Ovary (tissue), 9 donors: ENCODE data around the gene ITPKA. TPM values are rescaled to one million over a fixed set of nuclear protein-coding genes. Genes with fewer than 3 reads are reported as not detected.

Source experiments
- DNase-seq, 5 donors: peaks; one replicate each; pipeline ENCODE4 v3.0.0-alpha.2; 2019 to 2020
- H3K27ac ChIP-seq, 2 donors: fragments of 200-600 bp; one replicate each; pipeline versions ENCODE4 v1.5.1 to v1.8.0; 2019 to 2022
- H3K27me3 ChIP-seq: fragments of 200-600 bp; one replicate; pipeline ENCODE4 v1.8.0; 2022
- H3K36me3 ChIP-seq: fragments of 200-600 bp; sonication (generic); one replicate; pipeline ENCODE4 v1.5.1; 2019
- H3K4me1 ChIP-seq: one replicate; pipeline ENCODE4 v1.8.1; 2013; ENCODE audit warnings: mild to moderate bottlenecking, moderate library complexity; ENCODE audit not compliant: insufficient read depth
- H3K4me3 ChIP-seq: fragments of 200-600 bp; sonication (generic); one replicate; pipeline ENCODE4 v1.5.1; 2017
- H3K9me3 ChIP-seq, 2 donors: fragments of 200-600 bp in 1 of 2; sonication (generic) in 1 of 2; one replicate each; pipeline versions ENCODE4 v1.5.1 to v1.8.1; 2013 to 2019; ENCODE audit warnings: mild to moderate bottlenecking in 1 of 2, moderate library complexity in 1 of 2
- EP300 ChIP-seq: sonication (generic); formaldehyde crosslinking; IDR thresholded peaks from one replicate; pipeline ENCODE4 v1.6.1; 2017; ENCODE audit warnings: antibody characterized with exemption
- POLR2A ChIP-seq: fragments of 450-650 bp; IDR thresholded peaks from one replicate; pipeline ENCODE4 v1.6.1; 2017; ENCODE audit warnings: antibody characterized with exemption, mild to moderate bottlenecking, moderate library complexity
- WGBS, 3 donors: extraction: QIAGEN DNeasy Blood & Tissue Kit in 1 of 3; methylation state at CpG; one replicate each; pipeline versions ENCODE4 v1.1.5 to v1.1.7; 2013 to 2017; 5-methylcytosine and 5-hydroxymethylcytosine counted together
- intact Hi-C, 4 donors: fragments of 100-400 bp; cut with DNase I; formaldehyde crosslinking; loops; one replicate each; pipeline versions ENCODE4 v1.11.0 to v1.15.1; 2022 to 2023
- polyA plus RNA-seq, 2 donors: library from polyadenylated mRNA; stranded (reverse); fragments of 200-250 nt in 1 of 2; fragments of 350-450 nt in 1 of 2; fragmentation: Illumina TruSeq in 1 of 2; extraction: RNeasy Lipid Tissue Mini Kit (QIAGEN cat#74804) in 1 of 2; gene quantifications; one replicate each; pipeline ENCODE4 v1.2.3, GENCODE V29; 2013 to 2014
- total RNA-seq, 7 donors: library from RNA; depleted of rRNA in 2 of 7; stranded (reverse); fragments of >200 nt in 2 of 7; fragmentation: NEBNext Ultra II Directional in 3 of 7; extraction: Animal tissue kit (Norgen Biotek cat#: 25700) in 3 of 7; gene quantifications; one replicate each; pipeline versions ENCODE4 v1.1.0 to v1.2.4, GENCODE V29; 2016 to 2023
- TF ChIP-seq, protein P1 (sequence below), 3 donors: fragments of 450-650 bp in 2 of 3; fragments of 200-600 bp in 1 of 3; IDR thresholded peaks; one replicate each; pipeline versions ENCODE4 v1.5.1 to v1.8.0; 2016 to 2022; ENCODE audit warnings: antibody characterized with exemption in 3 of 3, mild to moderate bottlenecking in 1 of 3
- donor health status: DM: no; HTN: no; CAD: no; lungs with moderate emphysema.
- donor health status: DM: no; HTN: no; CAD: no.
- donor health status: Bipolar disorder and iron deficiency.
- donor health status: DM: yes; HTN: yes; CAD: no.
- donor health status: DM: no; HTN: no; CAD: no.
- donor health status: DM: yes; HTN: yes; CAD: no.

ITPKA gene
- total and polyA plus RNA-seq, 9 donors, result 0.11 to 0.82 (median 0.48) TPM

DNA sequence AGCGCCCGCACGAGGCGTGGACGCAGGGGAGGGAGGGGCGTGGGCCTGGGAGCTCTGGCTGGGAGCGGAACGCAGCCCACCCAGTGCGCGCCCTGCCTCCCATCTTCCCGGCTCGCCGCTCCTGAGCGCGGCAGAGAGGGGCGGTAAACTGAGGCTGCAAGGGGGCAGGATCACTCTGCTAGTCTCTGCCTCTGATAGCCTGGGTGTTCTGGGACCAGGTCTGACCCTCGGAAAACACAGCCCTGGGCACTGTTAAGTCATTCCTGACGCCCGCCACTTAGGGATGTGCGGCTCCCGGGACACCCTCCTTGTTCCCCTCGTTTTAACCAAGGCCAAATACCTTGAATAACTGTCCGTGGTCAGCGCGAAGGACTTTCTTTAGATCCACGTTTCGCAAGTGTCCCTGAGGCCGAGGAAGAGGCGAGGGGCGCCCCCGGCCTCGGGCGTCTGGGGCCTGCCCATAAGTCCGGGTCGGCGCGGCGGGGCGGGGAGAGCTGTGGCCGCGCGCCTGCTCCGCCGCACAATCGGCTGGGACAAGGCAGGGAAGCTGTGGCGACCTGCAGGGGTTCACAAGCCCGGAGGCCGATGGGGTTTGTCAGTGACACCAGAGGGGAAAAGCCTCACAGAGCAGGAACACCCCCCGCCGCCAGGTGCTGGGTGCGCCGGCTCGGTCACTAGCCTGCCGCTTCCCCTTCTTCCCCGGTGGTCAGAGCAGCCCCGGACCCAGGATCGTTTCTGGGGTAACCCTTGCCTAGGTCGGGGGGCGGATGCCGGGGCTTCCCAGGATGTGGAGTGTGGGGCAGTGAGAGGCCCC lies 1.5 kb downstream of the ITPKA start:
- H3K4me3 ChIP-seq, result peak overlapping the region; percentile 51
- 3 to 6% (median 3%) methylated on average over 44 to 60 of the region's 60 CpGs for WGBS, 3 donors
- no peak for DNase-seq
- H3K27ac ChIP-seq, result no peak overlapping the region
- TF ChIP-seq EP300 (no peak), POLR2A (no peak)
- TF ChIP-seq, protein P1, sequence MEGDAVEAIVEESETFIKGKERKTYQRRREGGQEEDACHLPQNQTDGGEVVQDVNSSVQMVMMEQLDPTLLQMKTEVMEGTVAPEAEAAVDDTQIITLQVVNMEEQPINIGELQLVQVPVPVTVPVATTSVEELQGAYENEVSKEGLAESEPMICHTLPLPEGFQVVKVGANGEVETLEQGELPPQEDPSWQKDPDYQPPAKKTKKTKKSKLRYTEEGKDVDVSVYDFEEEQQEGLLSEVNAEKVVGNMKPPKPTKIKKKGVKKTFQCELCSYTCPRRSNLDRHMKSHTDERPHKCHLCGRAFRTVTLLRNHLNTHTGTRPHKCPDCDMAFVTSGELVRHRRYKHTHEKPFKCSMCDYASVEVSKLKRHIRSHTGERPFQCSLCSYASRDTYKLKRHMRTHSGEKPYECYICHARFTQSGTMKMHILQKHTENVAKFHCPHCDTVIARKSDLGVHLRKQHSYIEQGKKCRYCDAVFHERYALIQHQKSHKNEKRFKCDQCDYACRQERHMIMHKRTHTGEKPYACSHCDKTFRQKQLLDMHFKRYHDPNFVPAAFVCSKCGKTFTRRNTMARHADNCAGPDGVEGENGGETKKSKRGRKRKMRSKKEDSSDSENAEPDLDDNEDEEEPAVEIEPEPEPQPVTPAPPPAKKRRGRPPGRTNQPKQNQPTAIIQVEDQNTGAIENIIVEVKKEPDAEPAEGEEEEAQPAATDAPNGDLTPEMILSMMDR (IDR thresholded peaks at IDR 0.05), result no peak
- no peaks in the 10 kb centered on the region for H3K36me3 ChIP-seq
- H3K9me3 ChIP-seq, result no peaks in the 10 kb centered on the region
- intact Hi-C loops, result no loop called here
- H3K4me1 ChIP-seq, result peaks cover 11% of the 10 kb centered on the region
- no peaks in the 10 kb centered on the region for H3K27me3 ChIP-seq

DNA sequence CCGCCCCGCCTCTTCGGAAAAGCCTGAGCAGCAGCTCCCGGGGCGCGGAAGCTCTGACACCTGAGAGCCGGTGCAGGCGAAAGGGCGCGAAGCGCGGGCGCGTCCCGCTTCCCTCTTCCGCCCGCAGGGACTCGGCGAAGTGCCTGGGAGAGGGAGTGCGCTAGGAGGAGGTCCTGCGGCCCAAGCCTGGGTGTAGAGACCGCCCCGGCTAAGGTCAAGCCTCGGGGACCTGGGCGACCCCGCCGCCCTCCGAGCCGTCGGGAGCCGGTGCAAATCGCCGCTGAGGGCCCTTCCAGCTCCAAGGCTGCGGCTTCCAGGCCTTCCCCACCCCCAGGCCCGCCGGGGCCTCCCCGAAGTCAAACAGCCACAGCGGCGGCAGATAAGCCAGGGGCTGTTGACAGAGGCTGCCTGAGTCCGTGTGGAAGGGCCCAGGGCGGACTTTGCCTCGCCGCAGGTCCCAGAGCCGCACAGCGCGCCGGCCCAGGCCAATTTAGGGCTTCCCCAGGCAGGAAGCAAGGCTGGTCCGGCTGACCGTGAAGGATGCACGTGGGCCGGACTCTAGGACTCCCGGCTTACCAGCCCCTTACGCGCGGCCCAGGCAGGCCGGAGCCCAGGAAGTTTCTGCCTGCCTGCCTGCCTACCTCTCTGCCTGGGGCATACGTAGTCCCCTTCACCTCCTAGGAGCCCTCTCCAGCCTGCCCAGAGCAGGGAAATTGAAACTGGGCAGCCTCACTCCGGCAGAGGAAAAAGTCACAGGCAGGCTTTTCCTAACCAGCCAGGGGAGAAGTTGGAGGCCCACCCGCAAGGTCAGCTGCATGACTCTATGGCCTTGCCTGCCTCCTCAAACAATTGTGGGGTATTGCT lies 2.3 kb downstream of the ITPKA start:
- no peaks in the 10 kb centered on the region for H3K27me3 ChIP-seq
- intact Hi-C loops, result no loop called here
- TF ChIP-seq POLR2A, result no peak
- TF ChIP-seq, protein P1 (IDR thresholded peaks at IDR 0.05), result no peak
- TF ChIP-seq EP300, result no peak

DNA sequence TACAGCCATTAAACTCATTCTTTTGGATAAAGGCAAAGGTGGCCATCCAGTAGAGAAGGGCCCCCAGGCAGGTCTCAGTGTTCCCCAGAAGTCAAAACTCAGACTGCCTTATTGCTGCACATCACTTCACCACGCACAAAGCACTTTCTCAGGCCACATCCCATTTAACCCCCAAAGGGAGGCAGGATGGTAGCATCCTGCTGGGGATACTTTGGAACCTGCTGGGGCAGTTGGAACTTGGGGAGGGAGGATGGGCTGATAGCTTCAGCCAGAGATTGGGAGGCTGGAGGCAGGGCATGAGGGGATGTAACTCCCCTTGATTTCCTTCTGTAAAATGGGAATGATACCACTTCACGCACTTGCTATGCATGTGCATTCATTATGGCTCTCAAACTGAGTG lies 5.0 kb downstream of the ITPKA start:
- H3K27me3 ChIP-seq, result peaks cover 4% of the 10 kb centered on the region

More for the DNA sequence above, 2.3 kb downstream of the ITPKA start:
- Histone ChIP-seq H3K4me3 (peak overlapping the region; percentile 7), H3K36me3 (no peaks in the 10 kb centered on the region), H3K27ac (no peak overlapping the region), H3K9me3 (no peaks in the 10 kb centered on the region), H3K4me1 (peaks cover 11% of the 10 kb centered on the region)
- WGBS, 3 donors, result 38 to 47% (median 46%) methylated on average over 44 to 59 of the region's 59 CpGs
- DNase-seq, result no peak

More for the DNA sequence above, 5.0 kb downstream of the ITPKA start:
- Histone ChIP-seq H3K9me3 (no peaks in the 10 kb centered on the region), H3K27ac (no peak overlapping the region), H3K36me3 (no peaks in the 10 kb centered on the region), H3K4me3 (no peak overlapping the region), H3K4me1 (peaks cover 14% of the 10 kb centered on the region)
- no peak for DNase-seq
- intact Hi-C loops, result no loop called here
- 86 to 88% (median 87%) methylated on average over 2 of the region's 2 CpGs for WGBS, 3 donors
- no peak for TF ChIP-seq POLR2A
- TF ChIP-seq, protein P1 (IDR thresholded peaks at IDR 0.05), result no peak
- TF ChIP-seq EP300, result no peak
